ENCODE results near the gene THAP8. TPM values are rescaled to one million over a fixed set of nuclear protein-coding genes. Genes with fewer than 3 reads are reported as not detected.

The THAP8 gene
- total RNA-seq (2021; fragmentation: NEBNext Ultra II Directional; extraction: Animal tissue kit (Norgen Biotek cat#: 25700)) (6.0 and 6.4 TPM in 2 replicates), polyA plus RNA-seq (2011; rRNA removed) (11.1 and 14.8 TPM in 2 replicates), polyA minus RNA-seq (2011; rRNA and poly(A)+ RNA removed) (3.4 and 4.4 TPM in 2 replicates)
- polyA plus RNA-seq (2011; cell fraction: cytosol; rRNA removed) = 9.9 TPM
- 9.0 TPM for polyA plus RNA-seq (2011; cell fraction: nucleus; rRNA removed)
- 3.4 to 8.7 TPM (median 6.5 TPM) in 4 replicates for polyA plus RNA-seq (2012, experiment 1 of 2)
- polyA plus RNA-seq (2012, experiment 2 of 2) = 5.6 TPM
- polyA plus RNA-seq (2013, experiment 1 of 2) = 3.9 TPM
- 3.7 TPM for polyA plus RNA-seq (2013, experiment 2 of 2)
- 8.2 TPM for polyA minus RNA-seq (2011; cell fraction: cytosol; rRNA and poly(A)+ RNA removed)
- 8.8 TPM for polyA minus RNA-seq (2011; cell fraction: nucleus; rRNA and poly(A)+ RNA removed)
- long read RNA-seq, experiment 1, transcript THAP8-201 (4 exons, 1,825 nt) = major isoform, 7 of 16 reads
- long read RNA-seq, experiment 1, partial matches to known transcripts = 3 of 16 reads
- long read RNA-seq, experiment 1, other reads (novel, unspliced or antisense) = 5 of 16 reads
- long read RNA-seq, experiment 2, partial matches to known transcripts = 0 of 3 reads
- long read RNA-seq, experiment 2, other reads (novel, unspliced or antisense) = 2 of 3 reads

- H2BK5ac ChIP-seq (ENCODE audit: low read depth, low read length) = peak within 1 kb of the TSS; percentile 84
- H3K23ac ChIP-seq (ENCODE audit: insufficient read length) = no peak within 1 kb of the TSS
- H4K8ac ChIP-seq (ENCODE audit: extremely low read depth, insufficient read depth, low read length) = peak within 1 kb of the TSS; percentile 96
- H3K14ac ChIP-seq (ENCODE audit: insufficient read length) = no peak within 1 kb of the TSS
- H2BK120ac ChIP-seq (replicated peaks; ENCODE audit: low read depth, low read length) = no peak within 1 kb of the TSS
- DNase-seq (ENCODE audit: low read depth in 1 of 2, low spot score in 2 of 2) = peak; percentile 96 to 98
- H3K27ac ChIP-seq (ENCODE audit: low read depth, low read length) = peak within 1 kb of the TSS; percentile 83; the same call in 1 of the 2 replicates
- peak within 1 kb of the TSS; percentile 87 to 93 for H3K4me2 ChIP-seq (ENCODE audit: insufficient read depth in 1 of 2, low read depth in 2 of 2, low read length in 2 of 2)
- no peaks in the 10 kb centered on the region for H3K9me3 ChIP-seq (ENCODE audit: insufficient read depth in 2 of 2, low read depth in 1 of 2, low read length in 1 of 2)
- no peak for FAIRE-seq
- POLR2A ChIA-PET (ENCODE audit: partially characterized antibody) = interaction anchor here (0.7 to 2.2 kb wide), 21 partner anchors 13 to 193 kb away, joined by 3 to 10 read pairs (median 5); partner anchors contain the start of genes ALKBH6, CAPNS1, OVOL3 and POLR2I
- 2% methylated on average over 55 of the region's 56 CpGs; no CpG with 5 or more reads in 1 of the 2 experiments for WGBS, 2 experiments (ENCODE audit: extremely low coverage in 1 of 2, insufficient coverage in 1 of 2, insufficient read length in 1 of 2, insufficient replicate concordance in 2 of 2, low coverage in 1 of 2, low lambda C conversion rate in 2 of 2, missing lambda C conversion rate in 1 of 2)
- peak within 1 kb of the TSS; percentile 68; the same call in 1 of the 2 replicates for H2BK12ac ChIP-seq (ENCODE audit: low read depth, low read length)
- peak within 1 kb of the TSS; percentile 94 for H3K18ac ChIP-seq (ENCODE audit: extremely low read depth, low read length)
- H3K4ac ChIP-seq (replicated peaks; ENCODE audit: insufficient read length, low read depth, low read length) = peak within 1 kb of the TSS; percentile 28
- peaks cover 4% of the 10 kb centered on the region; the same call in 1 of the 2 replicates for H3K79me1 ChIP-seq (ENCODE audit: low read depth, low read length)
- peak within 1 kb of the TSS; percentile 75 for H3K56ac ChIP-seq (replicated peaks; ENCODE audit: insufficient read length, low read depth, low read length)
- H3K4me3 ChIP-seq (ENCODE audit: extremely low read depth in 1 of 4, insufficient read depth in 2 of 4, low read depth in 3 of 4, low read length in 4 of 4) = peak within 1 kb of the TSS; percentile 75 to 94 (median 82)
- H3K79me2 ChIP-seq (ENCODE audit: control insufficient read depth in 1 of 2, insufficient read depth in 2 of 2, low read length in 2 of 2) = peaks cover 3 to 35% of the 10 kb centered on the region in 2 experiments; a peak in 3 of 4 replicates
- peaks cover 0 to 11% (median 4%) of the 10 kb centered on the region in 4 experiments; a peak in 5 of 7 replicates for H3K4me1 ChIP-seq (replicated peaks in 1 of 4; ENCODE audit: control insufficient read depth in 3 of 4, insufficient read depth in 4 of 4, low read length in 3 of 4)
- no peaks in the 10 kb centered on the region for H3K27me3 ChIP-seq (replicated peaks in 1 of 4; ENCODE audit: control insufficient read depth in 3 of 4, extremely low read depth in 1 of 4, insufficient read depth in 3 of 4, low read length in 3 of 4)
- H3K36me3 ChIP-seq (ENCODE audit: control insufficient read depth in 2 of 4, insufficient read depth in 4 of 4, low read length in 3 of 4) = peaks cover 5 to 13% (median 10%) of the 10 kb centered on the region in 4 experiments; a peak in 5 of 8 replicates
- peak within 1 kb of the TSS; percentile 71 for H4K91ac ChIP-seq (replicated peaks; ENCODE audit: insufficient read length, low read length)
- peaks cover 4% of the 10 kb centered on the region for H3K23me2 ChIP-seq (ENCODE audit: low read depth, low read length)
- H4K20me1 ChIP-seq (replicated peaks in 1 of 2; ENCODE audit: control insufficient read depth in 1 of 2, insufficient read depth in 2 of 2, low read length in 2 of 2) = peaks cover 6 to 15% of the 10 kb centered on the region in 2 experiments
- peak within 1 kb of the TSS; percentile 80 for H4K5ac ChIP-seq (ENCODE audit: insufficient read length, low read depth, low read length)
- CTCF ChIA-PET (ENCODE audit: partially characterized antibody) = interaction anchor here (0.8 to 4.6 kb wide), 6 partner anchors 14 to 361 kb away, joined by 3 to 14 read pairs (median 3); no protein-coding TSS in a partner anchor
- H2AK5ac ChIP-seq (ENCODE audit: low read depth, low read length) = no peak within 1 kb of the TSS
- peak within 1 kb of the TSS; percentile 31; the same call in 1 of the 2 replicates for H2BK15ac ChIP-seq (ENCODE audit: low read length)
- H2BK20ac ChIP-seq (ENCODE audit: low read length) = no peak within 1 kb of the TSS
- H2AFZ ChIP-seq (ENCODE audit: low read length) = peak within 1 kb of the TSS; percentile 25; the same call in 1 of the 2 replicates
- H3K9ac ChIP-seq (replicated peaks in 1 of 4; ENCODE audit: extremely low read depth in 1 of 4, low read depth in 3 of 4, low read length in 3 of 4) = peak within 1 kb of the TSS; percentile 67 to 85 (median 80)
- no peak for TF ChIP-seq CBX5 (IDR thresholded peaks at IDR 0.05; ENCODE audit: low read depth, low read length)
- peak; percentile 89 for TF ChIP-seq POLR2AphosphoS5 (IDR thresholded peaks at IDR 0.05; ENCODE audit: low read depth, low read length)
- TF ChIP-seq SP1 (IDR thresholded peaks at IDR 0.05; ENCODE audit: low read depth, low read length) = no peak
- TF ChIP-seq MAFK (IDR thresholded peaks at IDR 0.05; ENCODE audit: low read depth, low read length) = no peak
- TF ChIP-seq TCF12 (IDR thresholded peaks at IDR 0.05; ENCODE audit: low read depth, low read length) = peak; percentile 77; the same call in 1 of the 2 replicates
- TF ChIP-seq EZH2 (IDR thresholded peaks at IDR 0.05; ENCODE audit: low read depth, low read length, severe bottlenecking) = no peak
- TF ChIP-seq SIN3A (conservative IDR thresholded peaks at IDR 0.05 in 1 of 2, IDR thresholded peaks at IDR 0.05 in 1 of 2; ENCODE audit: low read depth in 1 of 2, low read length in 2 of 2) = peak in 1 of 2 experiments; percentile 69; a peak in 1 of 4 replicates
- no peak for TF ChIP-seq POU5F1 (IDR thresholded peaks at IDR 0.05; ENCODE audit: low read depth, low read length)
Observed at GRCh38 chr19:36054119-36054732, at the start of gene THAP8. TSS of gene THAP8 (minus strand) at chr19:36054285. CDS start at chr19:36054217, 68 bp downstream.

All from H1 (cell line).